HEK293T (cell line): Measurements from ENCODE around the gene ETHE1.

Experiments used
- ARNT ChIP-seq: fragments of 450-650 bp; IDR thresholded peaks from 2 replicates; pipeline ENCODE4 v1.6.1; 2017; ENCODE audit warnings: mild to moderate bottlenecking
- BHLHE40 ChIP-seq: fragments of 450-650 bp; IDR thresholded peaks from 2 replicates; pipeline ENCODE4 v1.6.1; 2016; ENCODE audit warnings: mild to moderate bottlenecking, moderate library complexity, borderline replicate concordance
- FOXA1 ChIP-seq: fragments of 450-650 bp; IDR thresholded peaks from 2 replicates; pipeline ENCODE4 v1.6.1; 2016; ENCODE audit warnings: mild to moderate bottlenecking
- FOXK2 ChIP-seq: fragments of 450-650 bp; IDR thresholded peaks from 2 replicates; pipeline ENCODE4 v1.6.1; 2016; ENCODE audit warnings: mild to moderate bottlenecking
- SP1 ChIP-seq: fragments of 450-650 bp; IDR thresholded peaks from 2 replicates; pipeline ENCODE4 v1.6.1; 2017
- SUZ12 ChIP-seq: fragments of 450-650 bp; IDR thresholded peaks from 2 replicates; pipeline ENCODE4 v1.6.1; 2016; ENCODE audit warnings: mild to moderate bottlenecking
- TARDBP ChIP-seq: fragments of 450-650 bp; IDR thresholded peaks from 2 replicates; pipeline ENCODE4 v1.6.1; 2016
- ZNF384 ChIP-seq: fragments of 450-650 bp; IDR thresholded peaks from 2 replicates; pipeline ENCODE4 v1.6.1; 2016

DNA sequence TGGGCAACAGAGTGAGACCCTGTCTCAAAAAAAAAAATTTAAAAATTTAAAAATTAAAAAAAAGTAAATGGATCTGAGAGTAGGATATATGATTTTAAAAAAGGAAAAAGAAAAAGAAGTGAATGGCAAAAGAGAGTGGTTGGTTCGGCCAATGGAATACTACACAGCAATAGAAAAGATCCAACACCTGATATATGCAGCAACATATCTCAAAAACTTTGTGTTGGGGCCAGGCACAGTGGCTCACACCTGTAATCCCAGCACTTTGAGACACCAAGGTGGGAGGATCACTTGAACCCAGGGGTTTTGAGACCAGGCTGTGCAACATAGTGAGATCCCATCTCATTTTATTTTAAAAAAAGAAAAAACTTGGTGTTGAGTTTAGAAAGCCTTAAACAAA lies 60.2 kb downstream of the ETHE1 start:
- no peak for TF ChIP-seq ARNT
- no peak for TF ChIP-seq TARDBP
- no peak for TF ChIP-seq SP1
- TF ChIP-seq FOXA1, result no peak
- TF ChIP-seq SUZ12, result no peak
- TF ChIP-seq BHLHE40, result no peak
- TF ChIP-seq FOXK2, result no peak
- no peak for TF ChIP-seq ZNF384
